ENCODE data around the gene CLEC2L.

CLEC2L gene

DNA sequence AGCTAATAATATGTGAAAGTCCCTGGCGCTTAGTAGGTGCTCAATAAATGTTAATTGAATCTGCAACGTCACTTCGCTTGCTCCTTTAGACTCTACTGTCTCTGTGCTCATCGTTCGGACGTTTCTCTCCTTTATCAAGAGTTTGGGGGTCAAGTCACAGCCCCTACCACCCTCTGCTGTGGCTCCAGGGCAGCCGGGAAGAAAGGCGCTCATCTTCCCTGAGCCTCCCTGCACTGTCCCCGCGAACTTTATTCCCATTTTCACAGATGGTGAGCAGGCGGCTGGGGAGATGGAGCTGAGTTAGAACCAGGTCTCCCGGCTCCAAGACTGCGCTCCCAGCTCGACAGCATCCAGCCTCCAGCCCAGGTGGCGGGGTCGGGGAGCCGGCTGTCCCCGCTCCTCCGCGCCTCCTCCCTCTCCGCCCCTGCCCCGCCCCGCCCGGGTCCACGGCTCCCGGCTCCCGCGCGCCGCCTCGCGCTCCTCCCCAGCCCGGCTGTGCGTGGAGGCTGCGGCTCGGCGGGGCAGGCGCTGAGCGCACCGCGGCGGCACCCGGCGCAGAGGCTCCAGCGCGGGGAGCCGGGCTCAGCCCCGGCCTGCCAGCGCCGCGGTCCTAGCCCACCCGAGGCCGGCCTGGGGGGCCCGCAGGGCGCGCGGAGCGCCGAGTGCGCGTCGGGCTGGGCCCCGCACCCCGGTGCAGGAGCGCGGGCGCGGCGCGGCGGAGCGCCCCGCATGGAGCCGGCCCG lies at the start of gene CLEC2L:
Gene CLEC2L (plus strand): TSS at position 487 of the 743 bp plus-strand sequence. CDS start 243 bp downstream, at position 730.
- DNase-seq (ENCODE audit: low spot score), result no peak

DNA sequence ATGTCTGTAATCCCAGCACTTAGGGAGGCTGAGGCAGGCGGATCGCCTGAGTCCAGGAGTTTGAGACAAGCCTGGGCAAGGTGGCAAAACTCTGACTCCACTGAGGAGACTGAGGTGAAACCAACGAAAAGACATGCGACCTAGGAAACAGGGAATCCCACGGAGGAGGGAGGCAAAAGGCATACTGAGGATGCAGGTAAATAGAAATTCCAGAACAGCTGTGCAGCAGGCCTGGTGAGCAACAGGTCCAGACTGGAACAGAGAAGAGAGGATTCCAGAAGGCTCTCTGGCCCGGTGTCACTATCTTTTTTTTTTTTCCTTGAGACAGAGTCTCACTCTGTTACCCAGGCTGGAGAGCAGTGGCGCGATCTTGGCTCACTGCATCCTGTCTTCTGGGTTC lies 47.3 kb upstream of the CLEC2L start:
- no peak for DNase-seq (ENCODE audit: low spot score)

DNA sequence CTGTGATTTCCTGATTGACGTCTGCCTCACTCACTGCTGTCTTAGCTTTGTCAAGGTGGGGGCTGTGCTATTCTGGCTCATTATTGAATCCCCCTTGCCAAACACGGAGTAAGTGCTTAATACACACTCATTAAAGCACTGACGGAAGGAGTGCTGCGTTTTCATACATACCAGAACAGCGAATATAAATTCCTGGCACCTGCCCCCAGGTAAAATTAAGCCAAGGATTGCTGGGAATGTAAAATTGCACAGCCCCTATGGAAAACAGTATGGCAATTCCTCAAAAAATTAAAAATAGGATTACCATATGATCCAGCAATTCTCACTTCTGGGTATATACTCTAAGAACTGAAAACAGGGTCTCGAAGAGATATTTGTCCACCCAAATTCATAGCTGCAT lies 46.6 kb upstream of the CLEC2L start:
- no peak for DNase-seq (ENCODE audit: low spot score)

DNA sequence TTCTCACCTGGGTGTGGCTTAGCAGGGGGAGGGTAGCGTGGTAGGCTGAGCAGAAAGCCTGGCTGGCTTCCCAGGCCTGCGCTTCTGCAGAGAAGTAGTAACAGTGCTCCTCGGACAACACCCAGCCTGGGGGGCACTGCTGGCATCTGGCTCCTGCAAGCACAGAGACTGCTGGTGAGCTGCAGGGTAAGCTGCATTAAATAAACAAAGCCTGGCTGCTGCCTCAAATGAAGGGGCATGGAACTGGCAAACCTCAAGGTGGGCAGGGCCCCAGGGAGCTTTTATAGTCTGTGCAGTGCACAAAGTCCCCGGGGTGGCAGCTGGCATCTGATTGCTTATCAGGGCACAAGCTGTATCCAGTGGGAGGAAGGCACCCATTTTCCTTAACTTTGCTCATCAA lies 43.9 kb upstream of the CLEC2L start:
- no peak for DNase-seq (ENCODE audit: low spot score)

DNA sequence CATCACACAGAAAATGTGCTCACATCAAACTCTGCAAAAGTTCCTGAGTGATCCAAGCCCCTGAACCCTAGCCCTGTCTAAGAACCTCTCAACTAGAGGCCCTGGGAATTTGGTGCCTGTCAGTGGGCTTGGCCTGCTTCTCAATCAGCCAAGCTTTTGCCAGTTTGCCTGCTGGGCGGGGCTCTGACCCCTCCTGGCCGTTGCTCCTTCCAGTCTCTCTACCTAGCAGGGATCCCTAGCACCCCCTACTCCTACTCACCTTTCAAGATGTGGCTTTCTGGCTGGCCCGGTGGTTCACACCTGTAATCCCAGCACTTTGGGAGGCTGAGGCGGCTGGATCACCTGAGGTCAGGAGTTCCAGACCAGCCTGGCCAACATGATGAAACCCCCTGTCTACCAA lies 42.1 kb upstream of the CLEC2L start:
- DNase-seq (ENCODE audit: low spot score), result no peak

DNA sequence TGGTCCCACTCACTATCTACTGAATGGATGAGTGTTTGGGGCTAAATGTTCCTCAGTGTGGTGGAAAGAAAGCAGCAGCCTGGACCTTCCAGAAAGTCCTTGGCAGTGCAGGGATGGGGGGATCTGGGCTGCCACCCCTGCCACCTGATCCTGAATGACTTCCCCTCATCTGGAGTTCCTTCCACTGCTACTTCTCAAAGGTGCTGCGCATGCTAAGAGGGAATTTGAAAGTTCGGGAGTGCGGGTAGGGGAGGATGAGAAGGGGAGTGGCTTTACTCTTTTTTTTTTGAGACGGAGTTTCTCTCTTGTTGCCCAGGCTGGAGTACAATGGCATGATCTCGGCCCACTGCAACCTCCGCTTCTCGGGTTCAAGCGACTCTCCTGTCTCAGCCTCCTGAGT lies 41.4 kb upstream of the CLEC2L start:
- DNase-seq (ENCODE audit: low spot score), result no peak

DNA sequence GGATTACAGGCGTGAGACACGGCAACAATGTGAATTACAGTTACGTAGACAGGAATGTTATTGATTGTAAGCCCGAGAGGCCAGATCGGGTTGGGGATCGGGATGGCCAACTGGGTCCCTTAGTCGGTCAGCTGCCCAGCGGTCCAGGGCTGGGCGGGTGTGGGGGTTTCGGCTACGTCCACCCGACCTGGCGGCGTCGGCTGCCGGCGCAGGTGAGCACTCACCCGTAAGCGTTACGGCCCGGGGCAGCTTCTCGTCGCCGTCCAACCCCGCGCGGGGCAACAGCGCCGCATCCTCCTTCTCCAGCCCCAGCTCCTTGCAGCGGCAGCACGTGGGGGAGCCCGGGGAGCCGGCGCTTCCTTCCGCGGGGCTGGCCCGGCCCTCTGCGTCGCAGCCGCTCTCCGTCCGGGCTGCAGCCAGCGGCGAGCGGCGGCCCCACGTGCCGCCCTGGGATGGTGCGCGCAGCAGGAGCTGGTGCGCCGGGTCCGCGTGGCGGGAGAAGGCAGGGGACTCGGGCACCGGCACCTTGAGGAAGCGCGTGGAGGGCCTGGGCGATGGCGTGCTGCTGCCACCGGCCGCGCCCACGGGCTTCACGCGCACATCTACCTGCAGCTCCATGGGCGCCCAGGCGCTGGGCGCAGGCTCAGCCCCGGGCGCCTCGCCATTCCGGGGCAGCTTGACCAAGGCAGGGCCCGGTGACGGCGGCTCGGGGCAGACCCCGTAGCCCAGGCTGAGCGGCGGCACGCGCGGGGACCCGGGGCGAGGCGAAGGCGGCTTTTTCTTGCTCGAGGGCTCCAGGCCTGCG lies 40.6 kb upstream of the CLEC2L start:
- DNase-seq (ENCODE audit: low spot score), result no peak

DNA sequence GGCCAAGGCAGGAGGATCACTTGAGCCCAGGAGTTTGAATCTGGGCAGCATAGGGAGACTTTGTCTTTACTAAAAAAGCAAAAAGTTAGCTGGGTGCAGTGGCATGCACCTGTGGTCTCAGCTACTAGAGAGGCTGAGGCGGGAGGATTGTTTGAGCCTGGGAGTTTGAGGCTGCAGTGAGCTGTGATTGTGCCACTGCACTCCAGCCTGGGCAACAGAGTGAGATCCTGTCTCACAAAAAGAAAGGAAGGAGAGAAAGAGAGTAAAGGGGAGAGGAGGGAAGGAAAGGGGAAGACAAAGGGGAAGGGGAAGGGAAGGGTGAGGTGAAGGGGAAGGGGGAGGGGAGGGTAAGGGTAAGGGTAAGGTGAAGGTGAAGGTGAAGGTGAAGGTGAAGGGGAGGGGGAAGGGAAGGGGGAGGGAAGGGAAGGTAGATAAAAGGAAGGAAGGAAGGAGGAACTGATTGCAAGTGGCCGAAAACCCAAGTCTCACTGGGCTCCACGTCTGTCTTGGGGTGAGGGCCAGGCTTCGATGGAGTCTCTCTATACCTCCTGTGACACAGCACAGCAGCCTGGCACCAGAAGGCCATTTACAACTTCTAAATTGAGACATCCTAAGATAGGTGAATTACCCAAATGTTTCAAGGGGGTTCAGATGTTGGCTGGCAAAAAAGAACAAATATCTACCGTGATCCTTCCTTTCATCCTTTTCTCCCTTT lies 36.0 kb upstream of the CLEC2L start:
- no peak for DNase-seq (ENCODE audit: low spot score)

DNA sequence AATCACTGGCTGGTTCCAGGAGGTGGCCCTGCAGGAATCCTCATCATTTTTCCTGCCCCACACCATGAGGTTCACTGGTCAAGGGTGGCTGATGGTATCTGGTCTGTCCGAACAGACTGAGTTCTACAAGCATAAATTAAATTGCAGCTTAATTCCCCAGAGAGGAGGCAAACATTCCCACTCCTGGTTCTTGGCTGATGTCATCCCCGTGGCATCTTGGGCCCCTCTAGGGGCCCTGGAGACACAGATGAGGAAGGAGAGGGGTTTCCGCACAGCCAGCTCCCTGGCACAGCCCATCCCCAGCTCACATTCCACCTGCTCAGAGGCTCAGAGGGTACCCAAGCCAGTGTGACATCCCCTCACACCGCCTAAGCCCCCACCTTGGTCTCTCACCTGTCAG lies 34.7 kb upstream of the CLEC2L start:
- no peak for DNase-seq (ENCODE audit: low spot score)

DNA sequence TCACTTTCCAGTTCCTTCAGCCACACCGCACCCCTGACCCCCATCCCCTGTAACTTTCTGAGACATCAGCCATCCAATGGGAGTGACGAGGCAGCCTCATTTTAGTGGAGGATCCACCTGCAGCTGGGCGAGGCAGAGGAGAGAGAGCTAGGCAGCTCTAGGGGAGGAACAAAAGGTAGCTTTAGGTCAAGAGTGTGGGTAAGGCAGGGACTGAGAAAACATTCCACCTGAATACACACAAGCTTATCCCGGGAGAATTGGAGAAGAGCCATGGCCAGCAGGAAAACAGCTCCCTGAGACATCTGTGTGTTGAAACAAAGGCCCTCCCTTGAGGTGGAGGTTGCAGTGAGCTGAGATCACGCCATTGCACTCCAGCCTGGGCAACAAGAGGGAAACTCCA lies 33.4 kb upstream of the CLEC2L start:
- no peak for DNase-seq (ENCODE audit: low spot score)

DNA sequence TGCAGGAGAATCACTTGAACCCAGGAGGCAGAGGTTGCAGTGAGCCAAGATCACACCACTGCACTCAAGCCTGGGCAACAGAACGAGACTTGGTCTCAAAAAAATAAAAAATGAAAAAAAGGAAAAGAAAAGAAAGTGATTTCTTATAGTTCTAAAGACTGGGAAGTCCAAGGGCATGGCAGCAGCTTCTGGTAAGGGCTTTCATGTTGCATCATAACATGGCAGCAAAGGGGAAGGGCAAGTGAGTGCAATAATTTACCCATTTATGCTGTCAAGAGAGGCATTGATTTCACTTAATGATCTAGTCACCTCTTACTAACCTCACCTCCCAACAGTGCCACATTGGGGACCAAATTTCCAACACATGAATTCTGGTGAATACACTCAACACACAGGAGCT lies 31.2 kb upstream of the CLEC2L start:
- no peak for DNase-seq (ENCODE audit: low spot score)

DNA sequence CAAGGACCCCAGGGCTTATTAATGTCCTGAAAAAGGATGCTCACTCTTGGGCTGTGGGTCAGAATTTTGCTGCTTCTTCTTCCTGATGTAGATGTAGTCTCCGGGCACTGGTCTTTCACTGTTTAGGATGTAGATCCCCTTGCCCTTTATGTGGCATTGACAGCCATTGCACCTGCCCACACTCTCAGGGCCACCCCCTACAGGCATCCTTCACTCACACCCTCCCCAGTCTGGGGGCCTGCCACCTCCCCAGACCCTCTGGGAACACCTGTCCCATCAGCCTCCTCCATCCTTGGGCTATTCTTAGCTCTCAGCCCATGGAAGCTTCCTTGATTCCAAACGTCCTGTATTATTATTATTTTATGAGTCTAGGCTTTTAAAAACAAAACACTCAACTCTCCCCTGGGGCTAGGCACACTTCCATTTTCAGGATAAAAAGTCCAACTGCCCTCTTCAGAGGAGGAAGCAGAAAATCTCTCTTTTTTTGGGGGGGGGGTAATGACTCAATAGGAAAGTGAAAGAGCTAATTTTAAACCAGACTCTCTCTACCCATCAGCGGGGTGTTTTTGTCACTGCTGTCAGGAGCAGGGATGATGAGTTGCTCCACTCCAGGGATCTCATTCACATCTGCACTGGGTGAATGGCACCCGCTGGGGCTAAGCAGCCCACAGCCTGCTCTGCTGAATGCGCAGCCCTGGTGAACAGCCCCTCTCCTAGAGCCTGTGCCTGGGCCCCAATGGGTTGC lies 28.5 kb upstream of the CLEC2L start:
- DNase-seq (ENCODE audit: low spot score), result no peak

DNA sequence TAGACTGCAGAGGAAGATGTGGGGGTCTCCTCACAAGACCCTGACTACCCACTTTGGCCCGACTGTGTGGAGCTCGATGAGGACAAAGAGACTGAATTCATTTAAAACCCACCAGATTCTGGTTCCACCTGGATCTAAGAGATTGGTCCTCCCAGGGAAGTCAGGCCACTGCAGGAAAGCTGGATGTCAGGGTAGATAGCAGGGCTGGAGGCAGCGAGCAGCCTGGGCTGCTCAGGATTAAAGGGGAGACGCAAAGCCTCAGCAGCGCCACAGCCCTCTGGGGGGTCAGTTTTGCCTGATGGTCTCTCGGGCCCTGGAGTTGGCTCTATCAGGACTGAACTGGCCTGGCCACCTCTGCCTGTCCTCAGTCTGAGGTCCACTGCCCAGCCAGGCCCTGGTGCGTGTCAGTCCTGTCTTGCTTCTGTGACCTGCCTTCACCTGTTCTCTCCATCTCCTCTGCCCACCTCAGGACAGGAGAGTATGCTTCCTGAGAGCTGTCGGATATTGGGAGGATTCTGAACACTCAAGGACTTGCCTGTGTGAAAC lies 27.8 kb upstream of the CLEC2L start:
- no peak for DNase-seq (ENCODE audit: low spot score)

DNA sequence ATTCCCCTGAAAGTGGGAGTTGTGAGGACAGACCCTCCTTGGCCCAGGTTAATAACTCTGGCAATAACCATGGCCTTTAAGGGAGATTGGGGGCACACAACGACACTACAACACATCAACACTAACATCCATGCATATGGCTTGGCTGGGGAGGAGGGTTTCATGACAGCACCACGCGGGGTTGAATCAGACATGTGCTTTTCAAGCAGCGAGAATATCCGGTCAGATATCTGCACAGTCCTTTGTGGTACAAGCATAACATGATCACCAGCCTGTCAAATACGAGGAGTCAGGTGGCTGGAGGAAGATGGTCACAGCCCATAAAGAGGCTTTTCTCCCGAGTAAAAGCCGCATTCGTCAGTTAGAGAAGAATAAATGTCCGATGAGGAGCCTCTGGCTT lies 27.0 kb upstream of the CLEC2L start:
- no peak for DNase-seq (ENCODE audit: low spot score)

DNA sequence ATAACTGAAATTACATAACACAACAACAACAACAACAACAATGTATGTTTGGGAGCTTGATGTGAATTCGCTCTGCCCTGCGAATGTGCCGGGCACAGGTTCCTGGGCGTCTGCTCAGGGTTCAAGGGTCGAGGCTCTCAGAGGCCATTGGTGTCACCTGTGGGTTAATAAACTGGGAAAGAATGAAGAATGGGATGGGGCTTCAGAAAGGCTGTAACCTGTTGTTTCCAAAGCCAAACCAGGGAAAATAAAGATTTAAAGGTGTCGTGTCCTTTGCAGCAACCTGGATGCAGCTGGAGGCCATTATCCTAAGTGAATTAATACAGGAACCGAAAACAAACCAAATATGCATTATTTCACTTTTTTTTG lies 22.7 kb upstream of the CLEC2L start:
- DNase-seq (ENCODE audit: low spot score), result no peak

DNA sequence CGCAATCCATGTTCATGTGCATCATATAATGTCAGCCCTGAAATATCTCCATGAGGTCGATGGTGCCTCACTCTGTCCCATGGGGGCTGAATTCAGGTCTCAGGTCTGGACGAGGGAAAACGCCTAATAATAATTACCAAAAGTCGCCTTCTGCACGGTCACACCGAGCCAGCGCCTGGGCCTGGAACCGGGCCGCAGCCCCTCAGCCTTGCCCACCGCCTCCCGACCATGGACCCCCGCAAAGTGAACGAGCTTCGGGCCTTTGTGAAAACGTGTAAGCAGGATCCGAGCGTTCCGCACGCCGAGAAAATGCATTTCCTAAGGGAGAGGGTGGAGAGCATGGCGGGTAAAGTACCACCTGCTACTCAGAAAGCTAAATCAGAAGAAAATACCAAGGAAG lies 21.3 kb upstream of the CLEC2L start:
- no peak for DNase-seq (ENCODE audit: low spot score)

DNA sequence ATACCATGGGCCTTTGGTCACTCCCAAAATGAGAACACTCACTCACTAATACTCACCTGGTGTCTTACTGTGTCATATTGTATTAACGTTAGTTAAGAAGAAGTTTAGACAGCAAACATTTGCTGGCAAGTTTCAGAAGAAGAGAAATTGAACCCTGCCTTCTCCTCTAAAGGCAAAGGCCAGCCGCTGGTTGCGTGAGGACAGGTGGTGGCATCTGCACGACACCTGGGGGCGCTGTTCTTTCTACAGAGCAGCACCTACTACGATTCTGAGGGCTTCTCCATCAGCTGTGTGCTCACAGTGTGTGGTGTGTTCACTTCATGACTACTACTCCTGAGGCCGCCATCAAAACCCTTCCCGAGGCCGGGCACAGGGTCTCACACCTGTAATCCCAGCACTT lies 17.9 kb upstream of the CLEC2L start:
- no peak for DNase-seq (ENCODE audit: low spot score)

DNA sequence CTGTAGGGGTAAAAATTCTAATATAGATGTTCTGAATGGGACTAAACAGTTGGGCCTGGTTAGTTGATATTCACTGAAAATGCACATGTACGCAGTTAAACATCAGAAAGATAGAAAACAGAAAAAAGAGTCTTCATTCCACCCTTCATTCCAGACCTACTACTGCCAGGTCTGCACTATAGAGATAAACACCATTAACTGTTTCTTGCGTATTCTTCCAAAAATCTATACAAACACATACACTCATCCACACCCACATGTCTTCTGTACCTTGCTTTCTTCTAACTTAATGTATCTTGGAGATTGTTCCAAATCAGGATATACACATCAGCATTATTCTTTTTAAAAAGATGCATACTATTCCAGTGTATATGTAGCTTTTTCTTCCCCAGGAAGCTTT lies 13.9 kb upstream of the CLEC2L start:
- DNase-seq (ENCODE audit: low spot score), result no peak

DNA sequence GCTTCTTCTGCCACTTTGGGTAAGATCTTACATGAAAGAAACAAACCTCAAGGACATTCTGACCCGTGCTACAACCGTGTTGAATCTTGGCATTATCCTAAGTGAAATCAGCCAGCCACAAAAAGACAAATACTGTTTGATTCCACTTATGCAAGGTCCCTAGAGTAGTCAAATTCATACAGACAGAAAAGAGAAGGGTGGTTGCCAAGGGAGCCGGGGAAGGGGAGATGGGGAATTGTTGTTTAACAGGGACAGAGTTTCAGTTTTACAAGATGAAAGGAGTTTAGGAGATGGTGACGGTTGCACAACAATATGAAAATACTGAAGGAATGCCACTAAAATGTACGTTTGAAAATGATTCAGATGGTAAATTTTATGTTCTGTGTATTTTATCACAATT lies 12.2 kb upstream of the CLEC2L start:
- DNase-seq (ENCODE audit: low spot score), result no peak

DNA sequence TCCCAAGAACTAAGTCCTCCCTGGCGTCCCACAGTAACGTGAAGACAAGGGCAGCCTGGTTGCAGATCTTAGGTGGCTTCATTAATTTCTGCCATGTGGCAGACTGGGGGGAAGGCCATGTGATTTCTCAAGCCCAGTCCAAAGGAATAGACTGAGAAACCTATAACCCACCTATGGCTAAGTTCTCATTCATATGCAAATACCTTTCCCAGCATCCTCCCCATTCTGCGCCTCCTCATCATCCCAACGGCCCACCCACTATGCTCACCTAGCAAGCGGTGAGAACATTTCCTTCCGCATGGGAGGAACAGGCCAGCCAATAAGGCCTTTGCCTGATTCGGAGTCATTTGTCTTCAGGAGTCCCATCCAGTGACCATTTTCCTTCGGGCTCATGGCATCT lies 8.2 kb upstream of the CLEC2L start:
- DNase-seq (ENCODE audit: low spot score), result no peak

DNA sequence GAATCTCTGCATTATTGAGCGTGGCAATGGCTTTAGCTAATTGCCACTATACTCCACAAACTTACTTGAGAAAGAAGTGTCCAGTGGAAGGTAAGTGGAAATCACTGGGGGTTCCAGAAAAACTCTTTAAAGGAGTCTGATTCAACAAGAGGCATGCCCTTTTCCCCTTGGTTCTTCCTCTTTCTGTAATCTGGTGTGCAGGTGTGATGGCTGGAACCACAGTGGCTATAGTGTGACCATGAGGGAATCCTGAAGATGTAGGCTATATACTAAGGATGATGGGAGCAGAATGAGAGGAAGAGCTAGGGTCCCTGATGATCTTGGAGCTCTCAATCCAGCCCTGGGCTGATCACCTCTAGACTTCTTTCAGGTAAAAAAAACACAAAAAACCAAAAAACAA lies 2.0 kb upstream of the CLEC2L start:
- DNase-seq (ENCODE audit: low spot score), result no peak

DNA sequence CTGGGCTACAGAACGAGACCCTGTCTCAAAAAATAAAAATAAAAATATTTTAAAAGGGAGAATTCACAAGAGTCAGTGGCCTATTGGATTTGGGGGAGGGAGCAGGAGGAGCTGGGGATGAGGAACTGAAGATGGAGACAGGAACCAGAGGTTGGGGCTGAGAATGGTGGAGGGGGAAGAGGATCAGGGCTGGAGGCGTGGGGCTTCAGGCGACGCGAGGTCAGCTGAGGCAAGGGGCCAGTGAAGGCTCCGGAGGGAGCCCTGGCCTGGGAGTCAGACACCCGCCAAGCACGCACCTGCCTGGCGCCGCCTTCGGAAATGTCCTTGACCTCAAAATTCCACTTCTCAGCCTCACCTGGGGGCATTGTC lies 671 bp upstream of the CLEC2L start:
- no peak for DNase-seq (ENCODE audit: low spot score)
